ENCODE measurements around the gene RIMKLA. TPM values are rescaled to one million over a fixed set of nuclear protein-coding genes. Genes with fewer than 3 reads are reported as not detected.

The RIMKLA gene
- polyA plus RNA-seq, 3 donors: not detected

GRCh38 chr1:42350086-42350485, 30.5 kb upstream of the RIMKLA start:
- no peak for DNase-seq
- no peak overlapping the region for H3K27ac ChIP-seq (ENCODE audit: low read depth in 1 of 2, low read length in 2 of 2)
- WGBS (ENCODE audit: insufficient coverage): 50% methylated on average over 1 of the region's 1 CpG

GRCh38 chr1:42358791-42359190, 21.8 kb upstream of the RIMKLA start:
- H3K9me3 ChIP-seq (replicated peaks in 1 of 2; ENCODE audit: control insufficient read depth in 1 of 2, insufficient read depth in 1 of 2, low read length in 2 of 2): no peaks in the 10 kb centered on the region
- no peak overlapping the region for H3K4me3 ChIP-seq (replicated peaks in 1 of 3; ENCODE audit: low read depth in 2 of 3, low read length in 3 of 3)
- peaks cover 0 to 6% (median 2%) of the 10 kb centered on the region in 7 donors for H3K9me3 Mint-ChIP-seq
- WGBS (ENCODE audit: insufficient coverage): no CpG with 5 or more reads among the region's 3 CpGs
- intact Hi-C loops (cut with micrococcal nuclease): no loop called here
- H3K27me3 Mint-ChIP-seq (ENCODE audit: low read depth in 3 of 3): peaks cover 5 to 13% (median 11%) of the 10 kb centered on the region in 3 donors
- H3K27me3 ChIP-seq (ENCODE audit: control insufficient read depth in 2 of 2, insufficient read depth in 2 of 2, low read length in 2 of 2): no peaks in the 10 kb centered on the region
- H3K27ac Mint-ChIP-seq: no peak overlapping the region
- DNase-seq: no peak
- TF ChIP-seq CTCF (IDR thresholded peaks at IDR 0.05): no peak
- no peaks in the 10 kb centered on the region for H3K4me1 Mint-ChIP-seq
- H3K27ac ChIP-seq (ENCODE audit: low read depth in 1 of 2, low read length in 2 of 2): no peak overlapping the region
- H3K36me3 ChIP-seq (replicated peaks in 1 of 2; ENCODE audit: control insufficient read depth in 1 of 2, insufficient read depth in 2 of 2, low read length in 2 of 2): no peaks in the 10 kb centered on the region
- H3K9ac ChIP-seq (ENCODE audit: insufficient read depth, low read length, poor library complexity, severe bottlenecking): no peak overlapping the region
- H4K20me1 ChIP-seq (ENCODE audit: insufficient read depth, low read length): no peaks in the 10 kb centered on the region
- no peaks in the 10 kb centered on the region for H3K79me2 ChIP-seq (ENCODE audit: insufficient read depth, low read length)
- H2AFZ ChIP-seq (ENCODE audit: insufficient read depth, low read depth, low read length, poor library complexity, severe bottlenecking): no peak overlapping the region
- H3K36me3 Mint-ChIP-seq: no peaks in the 10 kb centered on the region
- no peak overlapping the region for H3K4me2 ChIP-seq (replicated peaks; ENCODE audit: extremely low read depth, low read length, poor library complexity, severe bottlenecking)
- no peak overlapping the region for H3K4me3 Mint-ChIP-seq
- H3K4me1 ChIP-seq (ENCODE audit: control insufficient read depth in 1 of 2, insufficient read depth in 2 of 2, low read length in 2 of 2): no peaks in the 10 kb centered on the region

More at GRCh38 chr1:42350086-42350485, 30.5 kb upstream of the RIMKLA start:
- Mint-ChIP-seq H3K36me3 (no peaks in the 10 kb centered on the region), H3K4me3 (no peak overlapping the region), H3K27me3 (ENCODE audit: low read depth in 3 of 3) (peaks cover 5 to 14% (median 9%) of the 10 kb centered on the region in 3 donors), H3K9me3 (peaks cover 0 to 3% (median 0%) of the 10 kb centered on the region in 7 donors), H3K27ac (no peak overlapping the region), H3K4me1 (no peaks in the 10 kb centered on the region)
- Histone ChIP-seq H3K79me2 (ENCODE audit: insufficient read depth, low read length) (no peaks in the 10 kb centered on the region), H3K4me3 (replicated peaks in 1 of 3; ENCODE audit: low read depth in 2 of 3, low read length in 3 of 3) (no peak overlapping the region), H3K9ac (ENCODE audit: insufficient read depth, low read length, poor library complexity, severe bottlenecking) (no peak overlapping the region), H2AFZ (ENCODE audit: insufficient read depth, low read depth, low read length, poor library complexity, severe bottlenecking) (no peak overlapping the region), H4K20me1 (ENCODE audit: insufficient read depth, low read length) (no peaks in the 10 kb centered on the region), H3K9me3 (replicated peaks in 1 of 2; ENCODE audit: control insufficient read depth in 1 of 2, insufficient read depth in 1 of 2, low read length in 2 of 2) (no peaks in the 10 kb centered on the region), H3K4me2 (replicated peaks; ENCODE audit: extremely low read depth, low read length, poor library complexity, severe bottlenecking) (no peak overlapping the region), H3K36me3 (replicated peaks in 1 of 2; ENCODE audit: control insufficient read depth in 1 of 2, insufficient read depth in 2 of 2, low read length in 2 of 2) (no peaks in the 10 kb centered on the region), H3K4me1 (ENCODE audit: control insufficient read depth in 1 of 2, insufficient read depth in 2 of 2, low read length in 2 of 2) (no peaks in the 10 kb centered on the region), H3K27me3 (ENCODE audit: control insufficient read depth in 2 of 2, insufficient read depth in 2 of 2, low read length in 2 of 2) (no peaks in the 10 kb centered on the region)
- intact Hi-C loops (cut with micrococcal nuclease): no loop called here
- TF ChIP-seq CTCF (IDR thresholded peaks at IDR 0.05): no peak
